ENCODE results near the gene MEP1A.

- TF ChIP-seq, protein P1, sequence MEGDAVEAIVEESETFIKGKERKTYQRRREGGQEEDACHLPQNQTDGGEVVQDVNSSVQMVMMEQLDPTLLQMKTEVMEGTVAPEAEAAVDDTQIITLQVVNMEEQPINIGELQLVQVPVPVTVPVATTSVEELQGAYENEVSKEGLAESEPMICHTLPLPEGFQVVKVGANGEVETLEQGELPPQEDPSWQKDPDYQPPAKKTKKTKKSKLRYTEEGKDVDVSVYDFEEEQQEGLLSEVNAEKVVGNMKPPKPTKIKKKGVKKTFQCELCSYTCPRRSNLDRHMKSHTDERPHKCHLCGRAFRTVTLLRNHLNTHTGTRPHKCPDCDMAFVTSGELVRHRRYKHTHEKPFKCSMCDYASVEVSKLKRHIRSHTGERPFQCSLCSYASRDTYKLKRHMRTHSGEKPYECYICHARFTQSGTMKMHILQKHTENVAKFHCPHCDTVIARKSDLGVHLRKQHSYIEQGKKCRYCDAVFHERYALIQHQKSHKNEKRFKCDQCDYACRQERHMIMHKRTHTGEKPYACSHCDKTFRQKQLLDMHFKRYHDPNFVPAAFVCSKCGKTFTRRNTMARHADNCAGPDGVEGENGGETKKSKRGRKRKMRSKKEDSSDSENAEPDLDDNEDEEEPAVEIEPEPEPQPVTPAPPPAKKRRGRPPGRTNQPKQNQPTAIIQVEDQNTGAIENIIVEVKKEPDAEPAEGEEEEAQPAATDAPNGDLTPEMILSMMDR (IDR thresholded peaks at IDR 0.05; ENCODE audit: insufficient read depth, low read length, poor library complexity, severe bottlenecking), result no peak
- no peak for TF ChIP-seq EZH2phosphoT487 (conservative IDR thresholded peaks at IDR 0.05; ENCODE audit: low read length)
Observed at GRCh38 chr6:46792635-46793034, 554 bp upstream of the MEP1A start.
